ENCODE results near the gene HES1. TPM values are rescaled to one million over a fixed set of nuclear protein-coding genes. Genes with fewer than 3 reads are reported as not detected.
A peak's percentile ranks its signal among the peaks of the same experiment; 100 is the strongest.

Gene HES1
- total and polyA plus RNA-seq, 9 of the 15 experiments (the other 6 are each of a cell fraction or from before 2014, with no cell fraction given) = 3.4 to 37.0 (median 19.3) TPM

- TF ChIP-seq ZNF766 (CRISPR knock-in tag; conservative IDR thresholded peaks at IDR 0.05) (no peak; the same call in 1 of the 2 replicates), EP300 (IDR thresholded peaks at IDR 0.05; ENCODE audit: low read length) (peak; percentile 56; the same call in 1 of the 2 replicates), ATF1 (CRISPR knock-in tag; IDR thresholded peaks at IDR 0.05) (no peak), ATF1 (tag; IDR thresholded peaks at IDR 0.05) (0 out of 2 replicates have a peak, but pooled peaks have one; percentile 41), HNRNPLL (IDR thresholded peaks at IDR 0.05; ENCODE audit: low read depth, low read length, poor library complexity, severe bottlenecking) (peak; percentile 18), KDM5B (IDR thresholded peaks at IDR 0.05; ENCODE audit: insufficient replicate concordance, low read depth, low read length) (peak; percentile 62), FOXO4 (CRISPR knock-in tag; IDR thresholded peaks at IDR 0.05) (no peak), CBFA2T3 (IDR thresholded peaks at IDR 0.05) (0 out of 2 replicates have a peak, but pooled peaks have one; percentile 23), ZNF592 (IDR thresholded peaks at IDR 0.05) (peak; percentile 75), FOXA1 (IDR thresholded peaks at IDR 0.05; ENCODE audit: borderline replicate concordance) (no peak), CAMTA2 (CRISPR knock-in tag; conservative IDR thresholded peaks at IDR 0.05) (no peak), OTX1 (CRISPR knock-in tag; IDR thresholded peaks at IDR 0.05) (0 out of 2 replicates have a peak, but pooled peaks have one; percentile 48), NFRKB (IDR thresholded peaks at IDR 0.05; ENCODE audit: low read depth) (peak; percentile 80; the same call in 1 of the 2 replicates), KLF1 (tag; IDR thresholded peaks at IDR 0.05) (no peak), ATF7 (IDR thresholded peaks at IDR 0.05) (peak; percentile 14; the same call in 1 of the 2 replicates), SP1 (CRISPR knock-in tag; IDR thresholded peaks at IDR 0.05) (no peak), ZNF274 (IDR thresholded peaks at IDR 0.05; ENCODE audit: borderline replicate concordance, low read depth, low read length) (no peak), SMARCE1 (IDR thresholded peaks at IDR 0.05) (peak; percentile 78), ZC3H11A (IDR thresholded peaks at IDR 0.05; ENCODE audit: low read depth, low read length) (no peak), FOXP1 (CRISPR knock-in tag; IDR thresholded peaks at IDR 0.05) (no peak), ZNF699 (CRISPR knock-in tag; IDR thresholded peaks at IDR 0.05; ENCODE audit: insufficient replicate concordance) (no peak), TGIF2 (CRISPR knock-in tag; IDR thresholded peaks at IDR 0.05) (0 out of 2 replicates have a peak, but pooled peaks have one; percentile 44)
Observed at GRCh38 chr3:194140520-194141414, 4.8 kb downstream of the HES1 start (continued).
